Activated naive CD8-positive, alpha-beta T cell (primary cell): Measurements from ENCODE around the gene TBC1D1.
"Not testable (repeated sequence)": the region's sequence is repeated elsewhere in the genome, so short reads cannot be mapped to it uniquely, and the experiment has no call there.

ENCODE experiments used
- H3K27ac Mint-ChIP-seq: one replicate; pipeline ENCODE4 v1.8.0; 2021; ENCODE audit warnings: mixed read lengths
- H3K27me3 Mint-ChIP-seq: one replicate; pipeline ENCODE4 v1.8.0; 2021; ENCODE audit warnings: mixed read lengths
- H3K36me3 Mint-ChIP-seq: one replicate; pipeline ENCODE4 v1.8.0; 2021; ENCODE audit warnings: mixed read lengths
- H3K4me1 Mint-ChIP-seq: one replicate; pipeline ENCODE4 v1.8.0; 2021; ENCODE audit warnings: low read depth, mixed read lengths
- H3K4me3 Mint-ChIP-seq: one replicate; pipeline ENCODE4 v1.8.0; 2021; ENCODE audit warnings: mild to moderate bottlenecking, mixed read lengths
- H3K9me3 Mint-ChIP-seq: one replicate; pipeline ENCODE4 v1.8.0; 2021; ENCODE audit warnings: low read depth, mixed read lengths

The TBC1D1 gene

GRCh38 chr4:38011511-38012162 is 120.8 kb downstream of the TBC1D1 start:
- Mint-ChIP-seq H3K4me1 (peaks cover 16% of the 10 kb centered on the region), H3K27ac (no peak overlapping the region)

GRCh38 chr4:38013461-38014366 is 122.8 kb downstream of the TBC1D1 start:
- H3K4me3 Mint-ChIP-seq, result no peak overlapping the region
- peaks cover 8% of the 10 kb centered on the region for H3K36me3 Mint-ChIP-seq
- H3K4me1 Mint-ChIP-seq, result peaks cover 8% of the 10 kb centered on the region
- no peak overlapping the region for H3K27ac Mint-ChIP-seq
- no peaks in the 10 kb centered on the region for H3K9me3 Mint-ChIP-seq
- H3K27me3 Mint-ChIP-seq, result no peaks in the 10 kb centered on the region

More at GRCh38 chr4:38011511-38012162, 120.8 kb downstream of the TBC1D1 start:
- H3K36me3 Mint-ChIP-seq, result peaks cover 10% of the 10 kb centered on the region
- no peak overlapping the region for H3K4me3 Mint-ChIP-seq
- H3K9me3 Mint-ChIP-seq, result no peaks in the 10 kb centered on the region
- H3K27me3 Mint-ChIP-seq, result no peaks in the 10 kb centered on the region

DNA sequence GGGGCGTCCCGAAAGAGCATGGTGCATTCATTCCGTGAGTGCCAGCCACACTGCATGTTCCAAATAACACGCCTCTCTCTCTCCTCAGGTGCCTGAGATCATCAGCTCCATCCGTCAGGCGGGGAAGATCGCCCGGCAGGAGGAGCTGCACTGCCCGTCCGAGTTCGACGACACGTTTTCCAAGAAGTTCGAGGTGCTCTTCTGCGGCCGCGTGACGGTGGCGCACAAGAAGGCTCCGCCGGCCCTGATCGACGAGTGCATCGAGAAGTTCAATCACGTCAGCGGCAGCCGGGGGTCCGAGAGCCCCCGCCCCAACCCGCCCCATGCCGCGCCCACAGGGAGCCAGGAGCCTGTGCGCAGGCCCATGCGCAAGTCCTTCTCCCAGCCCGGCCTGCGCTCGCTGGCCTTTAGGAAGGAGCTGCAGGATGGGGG is 123.6 kb downstream of the TBC1D1 start:
- peaks cover 8% of the 10 kb centered on the region for H3K4me1 Mint-ChIP-seq
- H3K4me3 Mint-ChIP-seq, result no peak overlapping the region
- no peaks in the 10 kb centered on the region for H3K9me3 Mint-ChIP-seq
- H3K27ac Mint-ChIP-seq, result no peak overlapping the region
- H3K36me3 Mint-ChIP-seq, result peaks cover 8% of the 10 kb centered on the region
- H3K27me3 Mint-ChIP-seq, result no peaks in the 10 kb centered on the region

GRCh38 chr4:38015886-38016515 is 125.1 kb downstream of the TBC1D1 start:
- no peaks in the 10 kb centered on the region for H3K27me3 Mint-ChIP-seq
- H3K4me3 Mint-ChIP-seq, result no peak overlapping the region
- peaks cover 8% of the 10 kb centered on the region for H3K4me1 Mint-ChIP-seq
- H3K9me3 Mint-ChIP-seq, result no peaks in the 10 kb centered on the region
- peaks cover 12% of the 10 kb centered on the region for H3K36me3 Mint-ChIP-seq
- no peak overlapping the region for H3K27ac Mint-ChIP-seq

- H3K4me1 Mint-ChIP-seq, result peaks cover 4% of the 10 kb centered on the region
- H3K27me3 Mint-ChIP-seq, result no peaks in the 10 kb centered on the region
- peaks cover 16% of the 10 kb centered on the region for H3K36me3 Mint-ChIP-seq
- no peaks in the 10 kb centered on the region for H3K9me3 Mint-ChIP-seq
- no peak overlapping the region for H3K27ac Mint-ChIP-seq
- H3K4me3 Mint-ChIP-seq, result no peak overlapping the region
Measured at GRCh38 chr4:38016698-38017097, 125.8 kb downstream of the TBC1D1 start.

GRCh38 chr4:38017609-38018008 is 126.7 kb downstream of the TBC1D1 start:
- H3K4me1 Mint-ChIP-seq, result peaks cover 7% of the 10 kb centered on the region
- H3K27me3 Mint-ChIP-seq, result no peaks in the 10 kb centered on the region
- no peak overlapping the region for H3K27ac Mint-ChIP-seq
- no peak overlapping the region for H3K4me3 Mint-ChIP-seq
- H3K9me3 Mint-ChIP-seq, result no peaks in the 10 kb centered on the region
- peaks cover 16% of the 10 kb centered on the region for H3K36me3 Mint-ChIP-seq

GRCh38 chr4:38020386-38020785 is 129.5 kb downstream of the TBC1D1 start:
- Mint-ChIP-seq H3K9me3 (no peaks in the 10 kb centered on the region), H3K4me1 (peaks cover 8% of the 10 kb centered on the region), H3K27ac (no peak overlapping the region), H3K36me3 (peaks cover 18% of the 10 kb centered on the region), H3K4me3 (no peak overlapping the region), H3K27me3 (no peaks in the 10 kb centered on the region)

- H3K27ac Mint-ChIP-seq, H3K27me3 Mint-ChIP-seq, H3K4me1 Mint-ChIP-seq, H3K4me3 Mint-ChIP-seq, H3K9me3 Mint-ChIP-seq: not testable (repeated sequence)
- H3K36me3 Mint-ChIP-seq, result peaks cover 18% of the 10 kb centered on the region
Measured at GRCh38 chr4:38020961-38021360, 130.1 kb downstream of the TBC1D1 start.

- H3K4me3 Mint-ChIP-seq, result no peak overlapping the region
- no peaks in the 10 kb centered on the region for H3K27me3 Mint-ChIP-seq
- no peak overlapping the region for H3K27ac Mint-ChIP-seq
- peaks cover 14% of the 10 kb centered on the region for H3K36me3 Mint-ChIP-seq
- H3K4me1 Mint-ChIP-seq, result peaks cover 8% of the 10 kb centered on the region
- no peaks in the 10 kb centered on the region for H3K9me3 Mint-ChIP-seq
Measured at GRCh38 chr4:38021751-38022150, 130.9 kb downstream of the TBC1D1 start.

DNA sequence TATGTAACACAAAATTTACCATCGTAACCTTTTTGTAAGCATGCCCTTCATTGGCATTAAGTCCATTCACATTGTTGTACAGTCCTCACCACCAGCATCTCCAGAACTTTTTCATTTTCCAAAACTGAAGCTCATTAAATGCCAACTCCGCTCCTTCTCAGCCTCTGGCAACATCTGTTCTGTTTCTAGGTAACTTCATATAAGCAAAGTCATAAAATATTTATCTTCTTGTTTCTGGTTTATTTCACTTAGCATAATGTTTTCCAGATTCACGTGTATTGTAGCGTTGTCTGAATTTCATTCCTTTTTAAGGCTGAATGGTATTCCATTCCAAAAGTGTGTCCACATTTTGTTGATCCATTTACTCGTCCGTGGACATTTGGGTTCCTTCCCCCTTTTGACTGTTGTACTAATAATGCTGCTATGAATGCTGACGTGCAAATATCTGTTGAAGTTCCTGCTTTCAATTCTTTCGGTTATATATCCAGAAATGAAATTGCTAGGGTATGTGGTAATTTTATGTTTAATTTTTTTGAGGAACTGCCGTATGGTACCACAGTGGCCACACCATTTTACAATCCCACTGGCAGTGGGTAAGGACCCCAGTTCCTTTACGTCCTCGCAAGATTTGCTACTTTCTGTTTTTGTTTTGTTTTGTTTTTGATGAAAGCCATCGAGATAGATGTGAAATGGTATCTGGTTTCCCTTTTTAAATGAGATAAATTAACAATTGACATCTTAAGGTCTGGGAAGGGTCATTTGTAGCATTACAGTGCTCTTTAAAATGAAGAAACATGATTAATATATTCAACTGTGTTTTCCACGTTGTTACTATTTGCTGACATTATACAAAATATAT is 132.7 kb downstream of the TBC1D1 start:
- Mint-ChIP-seq H3K36me3 (peaks cover 13% of the 10 kb centered on the region), H3K4me1 (peaks cover 8% of the 10 kb centered on the region), H3K27ac (no peak overlapping the region), H3K9me3 (no peaks in the 10 kb centered on the region), H3K27me3 (no peaks in the 10 kb centered on the region), H3K4me3 (no peak overlapping the region)

DNA sequence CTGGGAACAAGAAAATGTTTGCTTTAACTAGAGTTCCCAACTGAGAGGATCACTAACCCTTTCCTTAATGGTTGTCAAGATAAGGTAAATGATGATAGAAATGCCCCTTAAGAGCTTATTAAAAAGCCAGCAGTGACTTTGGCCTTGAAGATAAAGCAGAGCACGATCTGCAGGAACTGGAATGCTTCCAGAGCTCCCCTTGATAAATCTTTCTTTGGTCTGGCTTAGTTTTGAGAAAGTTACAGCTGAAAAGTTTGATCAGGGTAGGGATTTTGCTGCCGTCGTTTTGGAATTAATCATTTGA is 133.3 kb downstream of the TBC1D1 start:
- no peaks in the 10 kb centered on the region for H3K9me3 Mint-ChIP-seq
- no peak overlapping the region for H3K27ac Mint-ChIP-seq
- peaks cover 13% of the 10 kb centered on the region for H3K36me3 Mint-ChIP-seq
- H3K4me3 Mint-ChIP-seq, result no peak overlapping the region
- H3K4me1 Mint-ChIP-seq, result peaks cover 8% of the 10 kb centered on the region
- H3K27me3 Mint-ChIP-seq, result no peaks in the 10 kb centered on the region

DNA sequence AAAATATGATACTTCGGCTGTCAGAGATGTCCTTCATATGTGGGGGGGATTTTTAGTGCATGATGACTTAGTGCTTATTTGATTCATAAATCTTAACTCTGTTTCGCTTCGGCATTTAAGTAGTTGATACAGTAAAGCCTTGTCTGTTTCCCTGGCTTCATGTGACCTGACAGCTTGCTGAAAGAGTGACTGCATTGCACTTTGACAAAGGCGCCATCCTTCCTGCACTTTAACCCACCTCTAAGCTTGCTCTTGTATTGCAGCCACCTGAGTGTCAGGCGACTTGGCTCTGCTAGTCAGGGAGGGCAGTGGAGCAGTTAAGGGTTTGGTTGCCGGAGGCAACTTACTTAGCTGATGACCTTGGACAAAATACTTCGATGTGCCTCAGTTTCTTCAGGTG is 134.8 kb downstream of the TBC1D1 start:
- Mint-ChIP-seq H3K4me3 (no peak overlapping the region), H3K9me3 (no peaks in the 10 kb centered on the region), H3K27me3 (no peaks in the 10 kb centered on the region), H3K27ac (no peak overlapping the region), H3K4me1 (peaks cover 8% of the 10 kb centered on the region), H3K36me3 (peaks cover 11% of the 10 kb centered on the region)

GRCh38 chr4:38026158-38026740 is 135.4 kb downstream of the TBC1D1 start:
- Mint-ChIP-seq H3K27me3 (no peaks in the 10 kb centered on the region), H3K36me3 (peaks cover 7% of the 10 kb centered on the region), H3K9me3 (no peaks in the 10 kb centered on the region), H3K4me3 (no peak overlapping the region), H3K27ac (no peak overlapping the region), H3K4me1 (peaks cover 8% of the 10 kb centered on the region)

DNA sequence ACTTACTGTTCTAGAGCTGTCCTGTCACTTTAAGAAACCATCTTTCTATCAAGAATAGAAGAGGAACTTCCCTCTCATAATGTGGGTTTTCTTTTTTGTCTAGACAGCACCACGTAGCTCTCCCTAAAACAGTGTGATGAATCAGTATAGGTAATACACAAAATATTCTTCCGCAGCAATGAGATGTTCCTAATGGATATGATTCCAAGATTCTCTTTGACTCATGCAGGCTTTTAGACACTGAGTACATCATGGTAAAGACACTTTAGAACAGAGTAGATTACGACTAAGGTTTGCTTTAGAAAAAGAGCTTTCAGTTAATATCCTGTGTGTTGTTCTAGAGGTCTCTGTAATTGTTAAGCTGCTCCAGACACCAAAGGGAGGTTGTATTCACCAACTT is 139.1 kb downstream of the TBC1D1 start:
- Mint-ChIP-seq H3K9me3 (no peaks in the 10 kb centered on the region), H3K4me1 (no peaks in the 10 kb centered on the region), H3K4me3 (no peak overlapping the region), H3K27ac (no peak overlapping the region), H3K36me3 (peaks cover 2% of the 10 kb centered on the region), H3K27me3 (no peaks in the 10 kb centered on the region)
